Kidney capillary endothelial cell (primary cell): ENCODE measurements around the gene PLCXD3.
"Not testable (repeated sequence)": the region's sequence is repeated elsewhere in the genome, so short reads cannot be mapped to it uniquely, and the experiment has no call there.

Experiments
- DNase-seq: peaks from one replicate; pipeline ENCODE4 v3.0.0-alpha.2; 2018; ENCODE audit warnings: low spot score

The PLCXD3 gene

DNA sequence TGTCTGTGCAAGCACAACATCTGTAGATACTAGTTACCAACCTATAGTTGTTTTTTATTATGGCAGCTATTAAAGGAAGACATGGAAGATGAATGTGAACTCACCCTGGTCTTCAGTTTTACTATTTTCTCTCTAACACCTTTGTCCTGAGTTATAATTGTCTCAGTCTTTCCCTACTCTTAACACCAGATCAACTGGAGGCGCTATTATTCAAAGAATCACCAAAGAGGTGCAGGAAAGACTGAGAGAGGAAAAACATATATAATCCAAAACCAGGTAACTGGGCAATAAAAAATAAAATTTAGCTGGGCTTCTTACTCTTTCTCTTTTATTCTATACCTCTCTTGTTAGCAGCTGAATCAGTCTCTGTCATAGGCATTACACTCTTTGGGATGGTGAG lies 162.8 kb downstream of the PLCXD3 start:
- DNase-seq: no peak

DNA sequence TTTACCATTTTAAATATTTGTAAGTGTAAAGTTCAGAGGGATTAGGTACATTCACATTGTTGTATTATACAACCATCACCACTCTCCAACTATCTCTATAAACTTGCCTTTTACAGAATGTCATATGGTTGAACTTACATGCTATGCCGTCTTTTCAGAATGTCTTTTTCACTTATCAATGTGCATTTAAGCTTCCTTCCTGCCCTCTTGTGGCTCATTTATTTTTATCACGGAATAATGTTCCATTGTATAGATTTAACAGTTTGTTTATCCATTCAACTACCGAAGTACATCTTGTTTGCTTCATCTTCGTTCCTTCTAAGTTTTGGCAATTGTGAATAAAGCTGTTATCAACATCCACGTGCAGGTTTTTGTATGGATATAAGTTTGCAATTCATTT lies 163.8 kb downstream of the PLCXD3 start:
- DNase-seq: no peak

DNA sequence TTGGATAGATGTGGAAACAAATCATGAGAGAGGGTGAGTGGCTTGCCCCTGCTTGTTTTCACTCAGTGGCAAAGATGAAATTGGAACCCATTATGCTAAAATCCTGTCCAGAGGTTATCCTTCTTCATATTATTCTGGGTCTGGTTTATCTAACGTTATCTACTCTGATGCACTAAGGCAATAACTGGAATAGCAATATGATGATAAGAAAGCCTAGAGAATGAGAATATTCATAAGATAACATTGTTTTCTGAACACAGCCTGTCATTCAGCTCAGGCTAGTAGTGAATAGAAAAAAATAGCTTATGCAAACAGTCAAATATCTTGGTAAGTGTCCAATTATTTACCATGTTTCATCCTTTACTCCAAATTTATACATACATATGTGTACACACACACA lies 165.1 kb downstream of the PLCXD3 start:
- DNase-seq: no peak

DNA sequence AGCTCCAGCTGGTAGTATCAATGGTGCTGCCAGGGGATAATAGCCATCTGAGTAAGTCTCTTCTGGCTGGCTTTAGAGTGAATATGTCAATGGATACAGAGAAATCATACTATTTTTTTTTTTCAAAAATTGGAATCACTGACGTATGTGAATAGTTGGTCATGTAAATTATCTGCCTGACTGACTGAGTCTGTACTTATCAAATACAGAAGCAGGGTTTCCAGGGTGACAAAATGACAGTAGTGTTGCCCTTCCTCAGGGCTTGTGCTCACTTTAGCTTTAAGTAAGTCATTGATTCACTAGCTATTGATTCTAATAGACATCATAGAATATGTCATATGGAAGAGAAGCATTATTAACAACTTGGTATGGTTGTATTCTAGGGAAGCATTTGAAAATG lies 171.1 kb downstream of the PLCXD3 start:
- no peak for DNase-seq

DNA sequence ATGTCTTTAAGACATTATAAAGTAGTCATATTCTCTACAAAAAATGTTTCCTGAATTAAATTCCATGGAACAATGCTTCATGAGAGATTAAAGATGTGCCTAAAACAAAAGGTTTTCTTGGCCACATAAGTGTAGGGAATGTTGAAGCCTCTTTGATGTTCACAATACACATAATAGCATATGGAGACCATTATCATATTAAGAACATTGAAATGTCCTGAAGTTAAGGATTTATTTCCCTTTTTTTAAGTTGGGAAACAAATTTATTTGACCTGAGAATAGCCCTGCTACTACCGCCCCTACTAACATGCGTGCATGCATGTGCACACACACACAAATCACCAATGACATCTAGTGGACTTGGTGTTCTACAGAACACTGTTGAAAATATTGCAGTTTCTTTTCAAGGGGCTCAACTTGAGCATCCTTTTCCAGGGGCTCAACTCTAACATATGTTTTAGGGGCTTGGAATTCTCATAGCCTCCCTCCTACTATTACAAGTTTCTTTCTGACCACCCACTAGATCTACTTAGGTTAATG lies 172.2 kb downstream of the PLCXD3 start:
- DNase-seq: no peak

DNA sequence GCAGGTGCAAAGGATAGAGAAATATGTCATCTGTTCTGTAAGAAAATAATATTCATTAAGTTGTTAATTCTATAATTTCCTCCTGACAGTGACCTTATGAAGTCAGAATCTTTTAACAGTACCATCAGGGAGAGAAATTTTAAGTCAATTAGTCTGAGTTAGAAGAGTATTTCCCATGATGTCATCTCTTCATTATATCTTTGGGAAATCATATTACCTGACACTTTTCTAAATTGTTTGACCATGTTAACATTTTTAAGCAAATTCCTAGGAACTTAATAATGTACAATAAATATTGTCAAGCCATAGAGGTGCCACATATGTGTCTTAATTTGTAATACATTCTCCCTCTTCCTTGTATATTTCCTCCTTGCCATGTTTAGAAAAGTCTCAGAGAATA lies 172.7 kb downstream of the PLCXD3 start:
- DNase-seq: no peak

DNA sequence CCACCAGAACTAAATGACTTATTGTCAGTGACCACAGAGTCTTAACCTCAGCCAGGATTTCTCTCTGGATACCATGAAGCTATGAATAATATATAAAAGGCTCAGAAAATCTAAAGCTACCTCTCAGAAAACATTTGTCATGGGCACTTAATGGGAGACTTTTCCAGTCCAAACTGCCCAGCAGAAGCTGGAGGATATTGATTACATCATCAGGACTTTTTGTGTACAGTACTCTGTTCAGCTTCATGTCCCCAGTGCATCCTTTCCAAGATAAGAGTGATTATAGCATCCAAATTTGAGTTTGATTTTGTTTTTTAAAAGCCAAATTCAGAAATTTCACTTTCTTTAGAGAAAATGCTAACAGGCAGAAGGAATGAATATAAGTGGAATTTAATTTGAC lies 173.2 kb downstream of the PLCXD3 start:
- DNase-seq: no peak

DNA sequence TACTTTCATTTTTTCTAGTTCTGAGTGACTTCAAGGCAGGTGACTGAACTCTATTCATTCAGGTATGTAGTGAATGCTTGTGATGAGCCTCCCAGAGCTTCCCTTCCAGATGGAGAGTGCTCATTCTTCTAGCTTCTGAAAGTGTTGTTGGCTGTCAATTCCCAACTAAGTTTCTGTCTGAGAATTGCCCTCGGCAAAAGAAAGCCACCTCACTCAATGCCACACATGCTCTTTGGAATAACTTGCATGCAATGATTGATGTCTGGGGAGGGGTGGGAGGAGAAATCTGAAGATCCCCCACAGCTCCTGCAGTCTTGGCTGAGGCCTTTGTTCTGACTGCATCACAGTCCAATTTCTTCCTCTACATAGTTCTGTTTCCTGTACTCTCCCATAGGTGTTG lies 173.9 kb downstream of the PLCXD3 start:
- DNase-seq: no peak

DNA sequence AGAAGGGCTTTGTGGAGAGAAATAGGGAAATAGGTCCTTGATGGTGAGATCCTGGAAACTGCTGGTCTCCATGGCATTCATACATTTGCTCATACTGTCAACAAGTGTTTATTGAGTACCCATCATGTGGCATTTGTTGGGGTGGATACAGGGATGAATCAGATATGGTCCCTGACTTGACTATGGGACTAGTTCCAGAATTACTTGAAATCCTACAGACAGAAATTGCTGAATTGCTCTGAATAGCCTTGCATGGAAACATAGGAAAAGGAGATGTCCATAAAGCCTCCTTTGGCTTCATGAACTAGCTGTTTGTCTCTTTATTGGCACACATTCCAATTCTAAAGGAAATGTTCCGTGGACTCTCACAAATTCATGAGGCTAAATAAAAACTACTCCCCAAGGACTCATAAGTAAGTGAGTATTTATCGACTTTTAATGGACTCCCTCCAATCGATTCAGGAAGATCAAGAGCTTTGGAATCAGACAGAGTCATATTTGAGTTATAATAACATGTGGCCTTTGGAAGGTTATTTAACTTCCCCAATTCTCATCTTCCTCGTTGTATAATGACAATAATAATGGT lies 174.7 kb downstream of the PLCXD3 start:
- DNase-seq: no peak

DNA sequence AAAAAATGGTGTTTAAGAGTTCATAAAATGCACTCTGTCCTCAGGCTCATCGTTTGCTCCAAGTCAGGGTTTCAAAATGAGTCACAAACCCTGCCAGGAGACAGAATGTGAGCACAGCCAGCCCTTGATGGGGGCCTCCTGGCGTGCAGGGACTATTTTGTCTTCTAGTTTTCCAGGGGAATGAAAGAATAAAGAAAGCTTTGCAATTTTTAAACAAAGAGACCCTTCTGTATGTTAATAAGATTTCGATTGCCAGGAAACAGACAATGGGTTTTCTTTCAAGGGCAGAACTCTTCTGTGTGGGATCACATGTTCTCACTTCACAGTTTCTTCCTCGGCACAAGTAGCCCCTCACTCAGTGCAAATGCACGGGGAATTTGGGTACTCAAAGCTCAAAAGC lies 175.6 kb downstream of the PLCXD3 start:
- no peak for DNase-seq

DNA sequence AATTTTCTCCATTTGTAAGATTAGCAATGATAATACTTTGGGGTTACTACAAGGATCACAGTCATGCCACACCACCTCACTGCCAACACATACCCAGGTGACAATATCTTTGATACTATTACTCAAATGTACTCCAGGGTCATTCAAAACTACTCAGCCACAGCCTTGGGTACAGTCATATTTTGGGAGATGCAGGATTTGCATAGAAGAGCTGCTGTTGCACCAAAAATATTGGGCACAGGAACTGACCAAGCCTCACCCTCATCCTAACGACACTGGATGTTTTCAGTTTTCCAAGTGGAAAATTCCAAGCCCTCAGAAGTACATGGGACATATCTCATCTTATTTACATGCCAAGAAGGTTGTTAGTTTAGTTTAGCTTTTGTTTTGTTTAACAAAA lies 176.2 kb downstream of the PLCXD3 start:
- no peak for DNase-seq

DNA sequence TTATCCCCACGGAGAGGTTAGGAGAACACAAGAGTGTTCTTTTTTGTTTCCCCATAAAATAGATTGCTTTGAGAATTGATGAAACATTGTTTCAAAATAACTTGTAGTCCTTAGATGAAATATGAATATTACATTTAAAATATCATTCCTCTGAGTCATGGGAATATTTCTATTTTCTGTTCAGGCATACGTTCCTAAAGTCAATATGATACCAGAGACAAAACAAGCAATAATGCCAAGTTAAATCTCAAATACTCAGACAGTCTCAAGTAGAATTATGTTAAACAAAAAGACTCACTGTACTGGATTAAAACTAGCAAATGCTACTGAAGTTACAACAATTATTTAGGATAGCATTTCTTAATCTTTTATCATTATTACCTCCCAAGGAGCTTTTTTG lies 185.3 kb downstream of the PLCXD3 start:
- DNase-seq: no peak

DNA sequence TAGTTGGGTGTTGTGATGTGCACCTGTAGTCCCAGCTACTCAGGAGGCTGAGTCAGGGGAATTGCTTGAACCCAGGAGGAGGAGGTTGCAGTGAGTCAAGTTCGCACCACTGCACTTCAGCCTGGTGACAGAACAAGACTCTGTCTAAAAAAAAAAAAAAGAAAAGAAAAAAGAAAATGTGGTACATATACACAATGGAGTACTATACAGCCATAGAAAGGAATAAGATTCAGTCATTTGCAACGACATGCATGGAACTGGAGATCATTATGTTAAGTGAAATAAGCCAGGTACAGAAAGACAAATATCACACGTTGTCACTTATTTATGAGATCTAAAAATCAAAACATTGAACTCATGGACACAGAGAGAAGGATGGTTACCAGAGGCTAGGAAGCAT lies 187.6 kb downstream of the PLCXD3 start:
- DNase-seq: not testable (repeated sequence)

DNA sequence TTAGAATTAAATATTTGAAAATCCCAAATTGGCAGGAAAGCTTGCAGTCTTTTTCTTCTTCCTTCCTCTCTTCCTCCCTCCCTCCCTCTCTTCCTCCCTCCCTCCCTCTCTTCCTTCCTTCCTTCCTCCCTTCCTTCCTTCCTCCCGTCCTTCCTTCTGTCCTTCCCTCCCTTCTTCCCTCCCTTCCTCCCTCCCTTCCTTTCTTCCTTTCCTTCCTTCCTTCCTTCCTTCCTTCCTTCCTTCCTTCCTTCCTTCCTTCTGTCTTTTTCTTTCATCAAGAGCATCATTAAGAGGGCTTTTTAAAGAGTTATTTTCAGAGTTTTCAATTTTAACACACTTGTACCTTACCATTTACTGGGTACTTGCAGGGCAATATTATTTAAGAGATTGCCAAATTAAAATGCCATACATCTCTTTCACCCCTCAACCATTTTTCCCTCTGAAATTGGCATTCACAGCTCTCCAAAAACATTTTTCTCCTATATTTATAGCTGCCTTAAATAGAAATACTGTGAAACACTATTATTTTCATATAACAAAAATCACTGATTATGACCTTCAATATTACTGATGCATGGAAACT lies 197.8 kb downstream of the PLCXD3 start:
- no peak for DNase-seq

DNA sequence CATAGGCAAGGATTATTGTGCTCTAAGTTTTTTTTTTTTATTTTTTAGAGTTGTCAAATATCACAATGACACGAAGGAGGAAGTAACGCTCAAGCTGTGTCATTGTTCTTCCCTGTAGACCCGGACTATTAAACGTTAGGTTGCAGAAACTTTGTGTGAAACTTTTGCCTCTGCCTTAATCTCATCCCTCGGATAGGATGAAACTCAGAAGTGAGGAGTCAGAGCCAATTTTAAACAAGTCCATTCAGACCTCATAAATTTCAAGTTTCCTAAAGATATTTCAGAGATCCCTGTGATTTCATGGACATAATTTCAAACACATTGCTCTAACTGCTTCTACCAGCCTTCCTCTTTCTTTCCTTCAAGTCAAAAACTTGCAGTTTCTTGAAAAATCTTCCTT lies 198.3 kb downstream of the PLCXD3 start:
- DNase-seq: no peak

DNA sequence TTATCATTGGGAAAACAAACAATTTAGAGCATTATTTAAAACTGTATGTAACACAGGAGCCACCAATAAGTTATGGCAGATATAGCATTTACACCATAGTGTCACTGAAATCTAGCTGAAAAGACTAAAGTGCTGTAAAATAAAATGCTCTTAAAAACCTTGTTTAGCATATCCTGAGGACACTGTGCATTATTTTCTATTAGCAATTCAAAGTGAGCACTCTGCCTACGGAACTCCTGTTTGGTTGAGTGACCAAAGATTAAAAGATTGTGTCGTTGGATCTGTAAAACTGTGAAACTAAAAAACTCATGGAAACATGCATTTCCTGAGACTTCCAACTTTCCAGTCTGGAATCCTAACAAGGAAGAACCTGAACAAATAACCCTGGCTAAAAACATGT lies 201.1 kb downstream of the PLCXD3 start:
- no peak for DNase-seq

DNA sequence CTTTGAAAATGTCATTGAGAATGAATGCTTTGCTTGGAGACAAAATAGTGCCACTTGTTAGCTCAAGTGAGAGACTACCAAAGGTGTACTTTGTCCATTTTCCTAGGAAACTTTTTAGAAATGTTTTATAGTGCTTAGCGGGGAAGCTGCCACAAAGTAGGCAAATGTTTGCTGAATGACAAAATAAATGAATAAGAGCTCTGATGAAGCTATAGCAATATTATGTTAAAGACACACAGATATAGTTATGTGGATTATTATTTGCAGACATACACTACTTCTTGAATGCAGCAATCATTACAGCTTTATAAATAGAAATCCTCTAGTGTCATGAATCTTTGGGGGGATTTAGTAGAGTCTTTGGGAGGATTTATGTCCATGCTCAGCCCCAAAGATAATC lies 204.4 kb downstream of the PLCXD3 start:
- no peak for DNase-seq

DNA sequence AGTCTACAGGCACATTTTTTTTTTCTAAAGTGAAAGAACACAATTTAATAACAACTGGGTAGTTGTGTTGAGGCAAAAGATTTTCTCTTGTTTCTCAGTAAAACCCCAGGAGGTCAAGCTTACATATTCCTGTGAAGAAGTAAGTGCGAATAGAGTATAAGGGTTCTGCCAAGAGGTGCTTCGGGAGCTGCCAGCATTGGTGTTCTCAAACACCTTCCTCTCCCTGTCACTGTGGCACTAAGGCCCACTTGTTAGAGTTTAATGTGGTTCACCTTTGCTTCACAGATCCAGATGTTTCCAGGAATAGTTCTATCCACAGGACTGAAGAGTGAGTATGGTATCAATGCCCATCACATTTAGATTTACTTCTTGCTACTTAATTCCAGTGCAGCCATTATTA lies 205.3 kb downstream of the PLCXD3 start:
- DNase-seq: no peak

DNA sequence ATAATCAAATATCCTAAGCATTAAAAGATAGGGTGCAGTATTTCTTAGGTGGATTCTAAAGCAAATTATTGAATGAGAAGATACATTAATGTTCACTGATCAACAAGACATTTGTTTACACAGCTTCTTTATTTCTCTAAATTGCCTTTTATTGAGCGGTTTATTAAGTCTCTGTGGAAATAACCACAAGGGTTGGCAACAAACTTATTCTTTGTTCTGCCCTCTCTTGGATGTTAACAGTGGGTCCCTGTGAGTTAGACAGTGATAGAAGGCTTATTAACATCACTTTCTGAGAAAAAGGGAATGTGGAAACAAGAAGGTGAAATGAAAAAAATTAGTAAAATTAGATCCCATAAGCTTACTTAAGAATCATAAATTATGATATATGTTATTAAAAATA lies 214.3 kb downstream of the PLCXD3 start:
- DNase-seq: no peak

DNA sequence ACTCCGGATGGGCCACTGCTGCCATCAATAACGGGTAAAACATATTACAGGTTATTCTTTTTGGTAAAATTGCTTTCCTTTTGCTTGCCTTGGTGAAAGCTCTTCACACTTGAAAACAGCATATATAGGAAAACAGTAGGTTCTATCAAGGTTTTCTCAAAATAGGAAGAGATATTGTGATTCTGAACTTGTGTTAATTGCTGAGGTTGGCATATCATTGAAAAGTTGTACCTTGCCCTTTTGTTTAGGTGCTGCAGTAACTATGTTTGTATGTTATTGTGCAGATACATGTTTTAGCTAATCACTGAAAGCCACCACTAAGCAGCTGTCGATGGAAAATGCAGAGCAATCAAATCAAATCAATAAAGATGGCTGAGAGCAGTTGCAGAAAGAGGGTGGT lies 219.1 kb downstream of the PLCXD3 start:
- no peak for DNase-seq

DNA sequence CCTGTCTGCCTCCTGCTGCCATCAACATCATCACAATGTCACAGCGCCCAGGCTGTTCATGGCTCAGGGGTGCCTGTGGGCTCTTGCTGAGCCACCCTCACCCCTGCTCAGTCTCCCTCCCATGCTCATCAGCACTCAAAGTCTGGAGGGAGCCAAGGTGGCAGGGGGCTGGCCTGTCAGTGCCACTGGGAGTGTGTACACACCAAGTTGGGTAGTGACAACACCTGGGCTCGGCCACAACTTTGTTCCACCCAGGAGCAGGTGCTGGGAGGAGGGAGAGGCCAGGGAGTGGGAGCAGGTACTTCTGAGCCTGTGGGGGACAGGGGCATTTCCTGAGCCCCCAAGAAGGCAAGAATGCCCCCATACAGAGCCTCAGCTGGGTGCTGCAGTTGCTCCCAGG lies 219.6 kb downstream of the PLCXD3 start:
- no peak for DNase-seq

DNA sequence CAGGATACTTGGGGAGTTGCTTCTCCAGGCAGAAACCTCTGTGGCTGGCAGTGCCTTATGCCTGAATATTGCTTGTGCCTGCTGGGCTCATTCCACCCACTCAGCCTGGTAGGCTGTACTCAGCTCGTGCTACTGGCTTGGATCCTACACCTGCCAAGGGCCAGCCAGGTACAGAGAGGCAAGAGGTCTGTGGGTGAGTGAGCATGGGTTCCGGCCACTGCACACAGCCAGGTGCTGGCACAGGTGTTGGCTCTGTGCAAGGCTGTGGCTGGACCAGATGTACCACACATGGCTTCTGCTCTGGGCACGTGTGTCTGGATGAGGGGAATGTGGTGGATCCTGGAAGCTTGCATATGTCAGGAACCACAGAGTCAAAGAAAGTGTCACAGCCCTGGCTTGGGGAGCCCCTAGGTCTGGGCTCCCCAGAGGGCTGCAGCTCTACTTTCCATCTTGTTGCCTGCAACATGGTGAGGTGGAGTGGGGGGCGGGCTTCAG lies 220.4 kb downstream of the PLCXD3 start:
- DNase-seq: no peak

DNA sequence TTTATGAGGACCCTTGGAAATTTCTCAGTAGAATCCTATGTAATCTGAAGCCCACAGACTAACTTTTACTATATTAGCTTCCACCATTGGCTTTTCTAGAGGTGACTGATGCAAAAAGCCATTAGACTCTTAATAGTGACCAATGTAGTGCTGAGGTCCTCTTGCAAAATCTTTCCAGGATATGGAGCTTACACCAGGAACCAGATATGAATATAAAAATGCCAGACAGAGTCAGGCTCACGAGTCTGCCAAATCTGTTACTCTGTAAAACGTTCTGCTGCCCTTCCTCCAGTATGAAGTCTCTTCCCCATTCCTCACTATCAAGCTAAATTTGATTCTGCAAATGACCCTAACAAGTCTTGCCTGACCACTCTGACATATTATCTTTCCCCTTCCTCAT lies 223.7 kb downstream of the PLCXD3 start:
- no peak for DNase-seq

DNA sequence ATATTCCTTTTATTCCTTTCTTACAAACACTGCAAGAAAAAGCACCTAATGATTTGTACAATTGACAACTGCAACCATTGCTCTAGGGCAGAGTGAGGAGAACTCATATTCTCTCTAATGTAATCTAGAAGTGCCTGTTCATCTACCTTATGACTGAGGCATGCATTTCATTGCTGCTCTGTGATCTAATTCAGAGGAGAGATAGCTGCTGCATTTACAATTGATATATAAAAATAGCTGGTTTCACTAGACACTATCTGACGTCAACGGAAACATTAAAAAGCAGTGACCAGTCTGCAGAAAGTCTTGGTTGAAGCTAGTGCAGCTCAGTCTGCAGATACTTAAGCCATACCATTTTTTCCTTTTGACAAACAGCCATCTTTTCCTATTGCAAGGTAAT lies 224.2 kb downstream of the PLCXD3 start:
- no peak for DNase-seq
